Stimulated activated CD4-positive, alpha-beta T cell treated with anti-CD3 and anti-CD28 coated beads, TNF-alpha, amount 100 ng/mL, for 24 hours (primary cell): Measurements from ENCODE around the gene ZNF350.
"Not testable (repeated sequence)": the region's sequence is repeated elsewhere in the genome, so short reads cannot be mapped to it uniquely, and the experiment has no call there.

Source experiments
- DNase-seq, 3 experiments: peaks; one replicate each; pipeline ENCODE4 v3.0.0-alpha.2; 2020; ENCODE audit warnings: low read depth in 3 of 3

The ZNF350 gene

GRCh38 chr19:51971624-51972023 is 15.0 kb downstream of the ZNF350 start:
- DNase-seq: no peak

GRCh38 chr19:51970718-51971117 is 15.9 kb downstream of the ZNF350 start:
- no peak for DNase-seq

- no peak for DNase-seq
These were observed 21.1 kb downstream of the ZNF350 start for GRCh38 chr19:51965583-51965982.

GRCh38 chr19:51960621-51961233 is 25.9 kb downstream of the ZNF350 start:
- DNase-seq: not testable (repeated sequence)

- no peak for DNase-seq
These were observed 26.8 kb downstream of the ZNF350 start for GRCh38 chr19:51959791-51960190.

- DNase-seq: not testable (repeated sequence)
These were observed 28.8 kb downstream of the ZNF350 start for GRCh38 chr19:51957846-51958245.

- no peak for DNase-seq
These were observed 37.7 kb downstream of the ZNF350 start for GRCh38 chr19:51948975-51949374.

GRCh38 chr19:51946602-51947001 is 40.0 kb downstream of the ZNF350 start:
- DNase-seq: no peak

GRCh38 chr19:51944798-51945552 is 41.7 kb downstream of the ZNF350 start:
- no peak for DNase-seq

GRCh38 chr19:51938936-51939335 is 47.7 kb downstream of the ZNF350 start:
- no peak for DNase-seq

GRCh38 chr19:51931921-51932320 is 54.7 kb downstream of the ZNF350 start:
- no peak for DNase-seq

- DNase-seq: no peak
These were observed 58.8 kb downstream of the ZNF350 start for GRCh38 chr19:51927859-51928258.

- DNase-seq: peak; percentile 71 to 79 (median 73)
These were observed 59.6 kb downstream of the ZNF350 start, which contains the start of gene ZNF613 for GRCh38 chr19:51926784-51927741. TSS of gene ZNF613 (plus strand) at chr19:51927472. CDS start at chr19:51936221, 8,749 bp downstream.

- DNase-seq: no peak
These were observed 60.2 kb downstream of the ZNF350 start for GRCh38 chr19:51926426-51926783.

GRCh38 chr19:51921949-51922348 is 64.7 kb downstream of the ZNF350 start:
- no peak for DNase-seq

GRCh38 chr19:51919606-51920005 is 67.0 kb downstream of the ZNF350 start:
- no peak for DNase-seq

- DNase-seq: no peak
These were observed 70.5 kb downstream of the ZNF350 start for GRCh38 chr19:51916167-51916566.

GRCh38 chr19:51915324-51915867 is 71.2 kb downstream of the ZNF350 start:
- DNase-seq: no peak
